ENCODE results near the gene SLC4A2.

Gene SLC4A2

DNA sequence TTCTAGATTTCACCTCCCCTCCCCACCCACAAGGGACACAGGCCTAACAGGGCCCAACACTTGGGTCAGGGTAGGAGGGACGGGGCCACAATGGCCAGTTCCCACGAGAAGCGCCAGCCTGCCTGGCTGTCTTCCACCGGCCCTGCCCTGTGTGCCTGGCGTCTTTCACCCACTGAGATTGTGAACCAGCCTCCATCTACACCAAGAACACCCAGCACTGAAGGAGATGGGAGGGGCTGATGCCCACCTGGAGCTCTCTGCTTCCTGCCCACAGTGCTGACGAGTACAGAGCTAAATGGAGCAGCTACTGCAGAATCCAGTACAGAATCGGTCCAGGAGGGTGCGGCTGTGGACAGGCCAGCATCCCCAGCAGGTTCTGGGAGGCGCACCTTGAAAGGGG, 13.4 kb upstream of the SLC4A2 start:
- DNase-seq (ENCODE audit: low read depth in 2 of 2) = no peak

DNA sequence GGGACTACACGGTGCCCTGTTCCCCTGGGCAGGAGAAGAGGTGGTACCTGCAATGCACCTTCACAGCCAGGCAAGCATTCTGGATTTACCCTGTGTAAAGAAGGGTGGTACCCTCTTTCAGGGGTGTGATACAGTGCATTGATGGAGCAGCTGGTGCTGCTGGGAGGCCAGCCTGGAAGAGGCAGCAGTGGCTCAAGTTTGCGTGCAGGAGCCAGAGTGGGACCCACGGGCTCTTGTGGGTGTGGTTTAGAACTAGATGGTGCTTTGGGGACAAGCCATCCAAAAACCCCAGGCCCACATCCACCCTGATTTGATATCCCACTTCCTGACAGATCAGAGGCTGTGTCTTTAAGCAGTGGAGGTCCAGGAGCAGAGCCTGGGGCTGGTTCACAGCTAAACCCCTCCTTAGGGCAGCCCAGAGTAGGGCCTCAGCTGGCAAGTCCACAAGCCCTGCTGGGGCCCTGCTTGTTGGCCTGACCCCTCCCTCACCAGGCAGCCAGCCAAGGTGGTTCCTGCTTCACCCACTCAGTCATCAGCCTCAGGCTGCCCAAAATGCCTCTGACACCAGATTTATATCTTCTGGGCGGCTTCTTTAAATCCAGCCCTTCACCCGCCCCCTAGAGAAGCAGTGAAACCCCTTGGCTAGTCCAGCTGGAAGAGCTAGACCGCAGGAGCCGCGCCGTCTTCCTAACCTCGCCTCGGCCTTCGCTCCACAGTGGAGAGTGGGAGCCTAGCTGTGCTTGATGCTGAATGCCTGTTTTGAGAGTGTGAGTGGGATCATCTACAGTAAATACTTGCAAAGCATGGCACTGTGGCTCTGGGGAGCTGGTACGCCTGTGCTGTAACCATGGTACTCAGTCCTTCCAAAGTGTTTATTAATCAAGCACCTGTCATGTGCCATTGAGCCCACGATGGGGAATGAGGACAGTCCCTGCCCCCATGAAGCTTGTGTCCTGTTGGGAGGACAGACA, 12.5 kb upstream of the SLC4A2 start:
- no peak for DNase-seq (ENCODE audit: low read depth in 2 of 2)

DNA sequence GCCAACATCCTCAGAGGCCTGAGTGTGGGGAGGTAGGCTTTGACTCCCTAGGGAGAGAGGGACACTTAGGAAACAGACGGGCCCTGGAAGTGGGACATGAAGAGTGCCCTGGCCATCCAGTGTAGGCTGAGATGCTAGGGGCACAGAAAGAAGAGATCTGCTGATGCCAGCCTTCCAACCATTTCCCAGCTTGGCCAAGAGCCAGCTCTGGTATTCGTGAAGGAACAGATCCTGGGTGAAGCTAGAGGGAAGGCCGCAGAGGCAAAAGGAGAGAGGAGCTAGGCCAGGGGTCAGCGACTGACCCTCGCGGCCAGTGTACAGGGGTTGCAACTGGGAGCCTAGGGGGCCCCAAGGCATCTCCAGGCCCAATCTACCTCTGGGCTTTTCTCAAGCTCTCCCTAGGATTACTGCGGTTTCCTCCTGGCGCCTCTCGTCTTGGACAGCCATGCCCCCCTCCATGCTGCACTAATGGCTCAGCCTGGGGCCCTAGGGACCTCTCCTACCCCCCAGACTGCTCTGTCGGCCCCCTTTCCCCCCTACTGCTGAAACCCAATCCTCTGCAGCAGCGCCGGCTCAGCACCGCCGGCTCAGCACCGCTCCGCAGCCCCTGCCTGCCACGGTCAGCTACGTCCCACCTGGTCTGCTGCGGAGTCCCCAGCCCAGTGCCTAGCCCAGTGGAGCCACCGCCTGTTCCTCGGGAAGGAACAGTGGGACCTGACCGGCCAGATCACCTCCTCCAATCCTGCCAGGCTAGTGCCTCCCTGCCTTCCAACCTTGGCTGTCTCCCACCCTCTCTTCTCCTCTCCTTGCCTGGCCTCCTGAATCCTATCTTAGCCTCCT, 11.2 kb upstream of the SLC4A2 start, which contains the start of gene ASIC3:
Gene ASIC3 (plus strand): TSS at position 556 of the 840 bp plus-strand sequence. CDS start 355 bp downstream, outside the sequence.
- DNase-seq (ENCODE audit: low read depth in 2 of 2) = no peak

DNA sequence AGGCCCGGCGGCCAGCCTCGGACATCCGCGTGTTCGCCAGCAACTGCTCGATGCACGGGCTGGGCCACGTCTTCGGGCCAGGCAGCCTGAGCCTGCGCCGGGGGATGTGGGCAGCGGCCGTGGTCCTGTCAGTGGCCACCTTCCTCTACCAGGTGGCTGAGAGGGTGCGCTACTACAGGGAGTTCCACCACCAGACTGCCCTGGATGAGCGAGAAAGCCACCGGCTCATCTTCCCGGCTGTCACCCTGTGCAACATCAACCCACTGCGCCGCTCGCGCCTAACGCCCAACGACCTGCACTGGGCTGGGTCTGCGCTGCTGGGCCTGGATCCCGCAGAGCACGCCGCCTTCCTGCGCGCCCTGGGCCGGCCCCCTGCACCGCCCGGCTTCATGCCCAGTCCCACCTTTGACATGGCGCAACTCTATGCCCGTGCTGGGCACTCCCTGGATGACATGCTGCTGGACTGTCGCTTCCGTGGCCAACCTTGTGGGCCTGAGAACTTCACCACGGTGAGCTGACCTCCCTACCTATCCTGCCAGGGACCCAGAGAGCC, 10.4 kb upstream of the SLC4A2 start:
- no peak for DNase-seq (ENCODE audit: low read depth in 2 of 2)

DNA sequence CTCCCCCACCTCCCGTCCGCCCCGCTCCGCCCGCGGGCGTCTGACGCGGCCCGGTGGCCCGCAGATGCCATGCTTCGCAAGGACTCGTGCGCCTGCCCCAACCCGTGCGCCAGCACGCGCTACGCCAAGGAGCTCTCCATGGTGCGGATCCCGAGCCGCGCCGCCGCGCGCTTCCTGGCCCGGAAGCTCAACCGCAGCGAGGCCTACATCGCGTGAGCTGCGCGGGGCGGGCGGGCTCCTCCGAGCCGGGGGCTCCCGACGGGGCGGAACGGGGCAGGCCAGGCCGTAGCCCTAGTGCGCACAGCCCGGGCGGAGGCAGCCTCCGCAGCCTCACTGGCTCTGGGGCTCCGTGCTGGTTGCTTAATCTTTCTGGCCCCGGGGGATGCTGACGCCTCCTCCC, 8.3 kb upstream of the SLC4A2 start:
- peak; percentile 29 to 30 for DNase-seq (ENCODE audit: low read depth in 2 of 2)

DNA sequence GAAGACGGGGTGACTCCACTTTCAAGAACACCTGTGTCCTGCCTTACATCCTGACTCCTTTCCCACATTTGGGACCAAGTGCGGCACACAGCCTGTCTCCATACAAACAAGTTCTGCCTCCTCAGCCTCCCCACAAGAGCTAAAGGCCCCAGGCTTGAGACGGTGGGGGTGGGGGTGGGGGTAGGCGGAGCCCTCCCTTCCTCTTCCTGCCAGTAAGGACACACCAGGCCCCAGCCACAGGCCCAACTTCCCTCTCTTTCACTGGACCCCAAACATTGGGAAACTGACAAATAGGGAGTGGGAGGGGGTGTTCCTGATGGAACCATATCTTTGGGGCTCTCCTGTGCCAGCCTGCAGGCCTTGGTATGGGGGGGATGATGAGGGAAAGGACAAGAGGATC, 6.3 kb upstream of the SLC4A2 start:
- no peak for DNase-seq (ENCODE audit: low read depth in 2 of 2)

DNA sequence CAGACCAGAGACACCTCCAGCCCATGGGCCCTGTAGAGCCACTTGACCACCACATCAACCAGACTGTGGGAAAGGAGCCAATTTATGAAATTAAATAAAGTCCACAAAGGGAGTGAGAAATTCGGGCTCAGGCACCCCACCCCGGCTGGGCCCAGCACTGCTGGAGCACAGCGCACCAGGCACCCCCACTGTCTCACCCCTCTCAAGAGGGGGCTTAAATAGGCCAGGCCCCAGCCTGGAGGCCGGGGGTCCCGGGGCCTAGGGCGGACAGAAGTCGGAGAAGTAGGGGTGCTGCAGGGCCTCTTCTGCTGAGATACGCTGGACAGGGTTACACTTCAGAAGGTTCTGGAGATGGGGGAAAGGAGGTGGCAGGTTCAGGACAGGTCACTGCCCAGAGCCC, 5.6 kb upstream of the SLC4A2 start:
- DNase-seq (ENCODE audit: low read depth in 2 of 2) = no peak

DNA sequence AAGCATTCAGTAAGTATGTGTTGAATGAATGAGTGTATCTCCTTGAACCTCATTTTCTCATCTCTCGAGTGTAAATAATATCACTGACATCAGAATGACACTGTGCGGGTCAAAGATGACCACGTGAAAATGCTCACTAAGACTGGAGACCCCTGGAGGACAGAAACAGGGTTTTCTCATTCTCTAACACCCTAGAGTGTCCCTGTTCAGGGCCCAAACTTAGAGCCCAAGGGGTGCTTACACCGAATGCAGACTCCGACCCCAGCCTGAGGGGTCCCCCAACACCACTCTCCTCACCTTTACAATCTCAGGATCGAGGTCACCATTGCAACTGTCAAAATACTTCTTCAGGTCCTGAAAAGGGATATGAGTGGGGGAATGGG, 3.1 kb upstream of the SLC4A2 start:
- DNase-seq (ENCODE audit: low read depth in 2 of 2) = no peak

DNA sequence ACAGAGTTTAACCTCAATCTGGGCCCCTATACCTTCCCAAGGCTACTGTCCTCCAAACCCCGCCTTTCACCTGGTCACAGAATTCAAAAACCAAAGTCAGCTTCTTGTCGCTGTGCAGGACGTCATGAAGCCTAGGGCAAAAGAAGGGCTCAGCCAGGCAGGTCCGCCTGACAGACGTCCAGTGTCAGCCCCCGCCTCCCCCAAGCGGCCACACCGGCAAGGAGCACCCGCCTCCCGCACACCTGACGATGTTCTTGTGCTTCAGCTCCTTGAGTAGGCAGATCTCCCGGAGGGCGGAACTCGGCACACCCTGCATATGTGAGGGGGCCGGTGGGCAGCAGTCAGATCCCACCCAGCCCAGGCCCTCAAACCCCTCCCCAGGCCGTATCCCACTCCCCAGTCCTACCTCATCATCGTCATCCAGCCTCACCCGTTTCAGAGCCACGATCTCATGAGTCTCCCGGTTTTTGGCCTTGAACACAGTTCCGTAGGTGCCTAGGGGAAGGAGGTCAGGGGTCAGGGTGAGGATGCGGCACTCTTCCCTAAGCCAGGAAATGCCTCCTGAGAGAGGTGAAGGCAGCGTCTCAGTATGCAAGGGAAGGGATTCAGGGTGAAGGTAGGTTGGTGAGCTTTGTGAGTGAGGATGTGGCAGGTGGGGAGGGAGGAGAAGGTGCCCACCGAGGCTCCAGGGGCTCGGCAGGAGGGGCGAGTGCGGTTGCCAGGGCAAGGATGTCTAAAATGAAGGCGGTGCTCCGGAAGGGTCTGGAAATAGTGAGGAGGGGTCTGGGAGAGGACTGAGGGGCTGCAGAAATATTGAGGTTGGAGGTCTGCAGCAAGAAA, 2.5 kb upstream of the SLC4A2 start:
- no peak for DNase-seq (ENCODE audit: low read depth in 2 of 2)

DNA sequence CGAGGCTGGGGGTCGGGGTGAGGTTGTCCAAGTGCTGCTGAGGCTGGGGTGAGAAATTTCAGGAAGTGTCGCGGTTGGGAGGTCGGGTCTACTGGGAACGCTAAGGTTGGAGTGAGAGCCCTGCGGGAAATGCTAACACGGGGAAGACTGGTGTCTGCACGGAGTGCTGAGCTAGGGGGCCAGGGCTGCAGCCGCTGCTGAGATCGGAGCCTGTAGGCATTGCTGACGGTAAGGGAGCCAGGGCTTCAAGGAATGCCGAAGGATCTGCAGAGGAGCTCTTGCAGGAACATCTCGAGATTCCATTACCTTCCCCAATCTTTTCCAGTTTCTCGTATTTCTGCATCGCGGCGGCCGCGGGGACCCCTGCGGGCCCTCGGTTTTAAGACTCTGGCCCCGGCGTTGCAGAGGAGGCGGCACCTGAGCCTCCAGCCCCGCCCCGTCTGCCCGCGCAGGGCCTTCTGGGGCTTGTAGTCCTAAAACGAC, 1.8 kb upstream of the SLC4A2 start, which contains the start of gene CDK5:
Gene CDK5 (minus strand): TSS at position 392 of the 483 bp plus-strand sequence. CDS start 49 bp downstream, at position 343.
- DNase-seq (ENCODE audit: low read depth in 2 of 2) = no peak

DNA sequence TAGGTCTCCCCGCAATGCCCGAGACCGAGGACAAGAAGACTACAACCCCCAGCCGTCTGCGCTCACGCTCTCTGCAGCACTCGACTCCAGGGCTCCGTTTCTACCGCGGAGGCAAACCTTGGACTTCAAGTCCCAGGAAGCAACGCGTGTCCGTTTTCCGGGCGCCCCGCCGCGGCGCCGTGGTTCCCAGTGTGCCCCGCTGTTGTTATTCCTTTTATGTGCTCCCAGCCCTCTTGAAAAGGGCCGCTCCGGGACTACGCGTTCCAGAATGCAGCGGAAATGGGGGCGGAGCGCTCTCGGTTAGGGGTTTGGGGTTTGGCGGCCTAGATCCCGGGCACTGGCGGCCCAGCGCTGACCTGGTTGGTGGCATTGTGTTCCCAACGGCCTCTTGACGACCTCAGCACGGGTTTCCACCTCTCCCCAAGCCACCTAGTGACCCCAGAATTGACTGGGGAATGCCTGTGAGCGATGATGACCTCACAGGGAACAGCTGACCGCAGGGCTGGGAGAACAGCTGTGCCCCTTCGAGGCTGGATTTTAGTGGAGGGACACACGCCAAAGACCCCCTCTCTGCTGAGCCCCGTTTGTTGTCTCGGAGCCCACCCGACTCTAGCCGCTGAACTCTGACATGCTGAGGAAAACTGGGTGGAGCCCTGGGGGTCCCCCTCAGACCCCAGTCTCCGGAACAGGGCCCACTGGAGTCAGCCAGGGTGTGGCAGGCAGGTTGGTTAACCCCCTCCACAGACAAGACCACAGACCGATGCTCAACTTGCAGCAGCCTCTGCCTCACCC, 1.2 kb upstream of the SLC4A2 start:
- DNase-seq (ENCODE audit: low read depth in 2 of 2) = peak; percentile 93 to 94

DNA sequence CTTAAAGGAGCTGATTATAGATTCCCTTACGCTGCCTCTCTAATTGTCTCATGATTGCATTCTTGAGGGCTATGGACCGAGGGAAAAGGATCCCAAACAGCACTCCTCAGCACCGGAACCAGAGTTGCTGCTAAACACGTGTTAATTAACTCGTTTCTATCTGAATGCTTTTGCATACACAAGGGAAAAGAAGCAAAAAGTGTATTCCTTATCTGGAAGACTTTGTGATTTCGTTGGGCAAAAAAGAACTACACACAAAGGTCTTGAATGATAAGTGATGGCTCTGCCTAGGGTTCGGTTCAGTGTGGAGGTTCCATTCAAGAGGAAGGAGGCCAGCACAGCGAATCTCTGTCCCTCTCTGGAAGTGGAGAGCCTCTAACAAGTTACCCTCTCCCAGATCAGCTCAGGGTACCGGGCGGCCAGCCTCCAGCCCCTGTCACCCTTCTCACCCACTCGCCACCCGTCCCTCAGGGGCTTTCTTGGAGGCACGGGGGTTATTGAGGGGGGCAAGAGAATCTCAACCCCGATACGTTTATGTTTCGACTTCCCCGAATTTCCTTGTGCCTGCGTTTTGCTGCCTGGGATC, 515 bp upstream of the SLC4A2 start:
- DNase-seq (ENCODE audit: low read depth in 2 of 2) = no peak

DNA sequence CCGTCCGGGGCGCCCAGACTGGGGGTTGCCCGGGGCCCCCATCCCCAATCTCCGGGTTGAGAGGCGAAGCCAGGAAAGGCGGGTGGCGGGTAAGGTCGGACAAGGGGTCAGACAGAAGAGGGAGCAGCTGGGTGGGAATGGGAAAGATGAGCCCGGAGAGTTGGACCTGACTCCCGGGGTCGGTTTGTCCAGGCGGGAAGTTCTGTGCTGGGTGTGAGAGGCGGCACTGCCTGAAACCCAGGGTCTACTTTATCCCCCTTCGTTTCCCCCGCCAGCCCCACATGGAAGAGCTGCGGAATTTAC, 675 bp downstream of the SLC4A2 start:
- DNase-seq (ENCODE audit: low read depth in 2 of 2) = no peak

DNA sequence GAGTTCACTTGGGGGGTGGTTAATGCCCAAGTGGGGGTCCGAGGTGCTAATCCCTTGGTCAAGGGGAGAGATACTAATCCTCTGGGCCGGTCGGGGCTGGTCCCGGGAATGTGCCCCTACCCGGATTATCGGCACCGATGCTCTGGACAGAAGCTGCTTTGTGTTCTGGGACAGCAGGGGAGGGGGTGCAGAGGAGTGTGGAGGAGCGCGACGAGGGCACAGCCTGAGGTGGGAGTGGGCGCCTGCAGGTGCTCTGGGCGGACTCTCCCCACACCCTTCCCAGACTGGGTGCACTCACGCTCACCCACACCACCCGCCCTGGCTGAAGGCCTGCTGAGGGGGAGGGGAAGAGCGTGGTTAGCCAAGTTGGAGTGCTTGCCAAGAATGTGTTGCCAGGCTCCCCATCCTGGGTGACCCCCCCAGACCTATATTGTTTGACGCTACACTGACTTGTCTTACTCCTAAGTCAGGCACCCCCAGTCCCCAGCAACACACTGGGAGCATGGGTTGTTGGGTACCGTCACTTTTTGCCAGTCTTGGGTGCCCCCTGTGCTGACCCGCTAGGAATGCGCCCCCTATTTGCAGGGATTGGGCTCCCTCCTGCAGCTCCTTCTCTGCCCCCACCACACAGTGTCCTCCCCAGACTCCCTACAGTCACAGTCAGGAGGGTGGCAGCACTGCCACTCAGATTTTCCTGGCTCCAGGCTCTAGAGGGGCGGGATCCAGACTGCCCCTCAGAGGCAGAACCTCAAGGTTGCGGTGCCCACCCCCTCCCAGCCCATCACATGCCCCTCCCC, 1.2 kb downstream of the SLC4A2 start:
- no peak for DNase-seq (ENCODE audit: low read depth in 2 of 2)

DNA sequence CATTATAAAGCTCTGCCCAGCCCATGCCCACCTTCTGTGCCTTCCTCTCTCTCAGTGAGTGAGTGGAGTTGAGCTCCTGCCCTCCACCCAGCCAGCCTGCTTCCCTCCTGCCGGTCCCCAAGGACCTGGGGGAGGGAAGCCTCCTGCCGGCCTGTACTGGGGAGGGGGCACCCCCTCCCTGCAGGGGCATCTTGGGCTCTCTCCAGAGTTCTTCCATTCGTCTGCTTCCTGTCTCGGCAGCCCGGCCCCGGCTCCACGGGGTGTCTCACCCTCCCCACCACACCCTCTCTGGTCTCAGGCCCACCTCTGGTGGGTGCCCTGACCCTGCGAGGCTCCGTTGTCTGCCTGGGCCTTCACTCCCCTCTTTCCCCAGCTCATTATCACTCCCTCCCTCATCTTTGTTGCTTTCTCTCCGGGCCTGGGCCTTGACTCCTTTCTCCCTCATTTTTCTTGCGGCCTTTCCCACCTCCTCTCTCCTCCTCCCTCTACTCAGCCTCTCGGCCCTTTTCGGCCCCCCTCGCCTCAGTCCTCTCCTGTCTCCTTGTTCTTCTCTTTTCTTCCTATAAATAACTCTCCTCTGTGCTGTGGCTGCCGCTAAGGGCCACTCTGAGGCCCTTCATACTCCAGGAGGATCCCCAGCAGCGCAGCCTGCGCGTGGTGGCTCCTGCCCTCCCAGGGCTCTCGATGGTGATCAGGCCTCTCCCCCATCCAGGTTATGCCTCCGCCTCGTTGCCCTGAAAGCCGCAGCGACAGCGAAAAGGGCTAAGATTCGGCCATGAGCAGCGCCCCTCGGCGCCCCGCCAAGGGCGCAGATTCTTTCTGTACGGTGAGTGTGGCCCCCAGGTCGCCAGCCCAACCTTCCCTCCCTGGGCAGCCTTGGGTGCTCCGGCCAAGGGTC, 2.1 kb downstream of the SLC4A2 start:
- DNase-seq (ENCODE audit: low read depth in 2 of 2) = no peak

DNA sequence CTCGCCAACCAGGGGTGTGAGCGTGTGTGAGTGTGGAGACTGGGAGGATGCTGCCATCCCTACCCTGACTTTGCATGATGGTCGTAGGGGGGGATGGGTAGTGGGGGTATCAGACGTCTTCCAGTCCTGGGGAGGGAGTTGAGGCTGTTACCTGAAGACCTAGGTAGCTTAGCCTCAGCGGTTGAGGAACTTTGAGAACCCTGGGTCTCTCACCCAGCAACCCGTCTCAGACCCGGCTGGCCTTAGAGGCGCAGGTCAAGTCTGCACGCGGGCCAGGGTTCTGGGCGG, 2.7 kb downstream of the SLC4A2 start:
- DNase-seq (ENCODE audit: low read depth in 2 of 2) = no peak

DNA sequence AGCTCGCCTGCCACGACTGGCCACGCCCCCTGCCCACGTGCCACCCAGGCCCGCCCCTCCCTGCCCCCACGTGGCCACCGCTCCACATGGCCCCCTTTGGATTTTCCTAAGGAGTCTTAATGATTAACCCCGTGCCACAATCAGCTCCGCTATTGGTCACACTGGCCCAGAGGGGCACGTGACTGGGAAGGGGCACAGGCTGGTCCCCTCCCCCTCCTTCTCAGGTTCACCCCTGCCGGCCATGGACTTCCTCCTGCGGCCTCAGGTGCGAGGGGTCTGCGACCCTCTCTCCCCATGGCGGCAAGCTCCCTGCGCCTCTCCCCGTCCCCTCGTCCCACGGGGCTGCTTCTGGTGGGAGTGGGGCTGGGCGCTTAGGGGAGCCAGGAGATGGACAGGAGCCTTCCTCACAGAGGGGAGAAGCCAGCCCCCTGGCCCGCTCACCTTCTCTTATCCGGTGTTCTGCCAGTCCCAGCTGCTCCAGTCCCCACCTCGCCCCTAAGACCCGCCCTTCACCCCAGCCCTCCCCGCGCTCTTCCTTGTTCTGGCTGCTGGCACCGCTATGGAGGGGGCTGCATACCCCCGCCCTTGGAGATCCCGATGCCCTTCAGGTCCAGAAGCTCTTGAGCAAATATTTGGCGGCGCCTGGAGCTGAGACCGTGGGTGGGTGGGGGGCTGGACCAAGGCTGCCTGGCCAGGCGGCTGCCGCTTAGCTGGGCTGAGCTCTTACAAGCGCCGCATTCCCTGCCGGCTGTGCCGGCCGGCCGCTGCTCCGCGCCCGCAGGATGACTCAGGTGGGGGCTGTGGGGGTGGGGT, 3.2 kb downstream of the SLC4A2 start:
- DNase-seq (ENCODE audit: low read depth in 2 of 2) = no peak

DNA sequence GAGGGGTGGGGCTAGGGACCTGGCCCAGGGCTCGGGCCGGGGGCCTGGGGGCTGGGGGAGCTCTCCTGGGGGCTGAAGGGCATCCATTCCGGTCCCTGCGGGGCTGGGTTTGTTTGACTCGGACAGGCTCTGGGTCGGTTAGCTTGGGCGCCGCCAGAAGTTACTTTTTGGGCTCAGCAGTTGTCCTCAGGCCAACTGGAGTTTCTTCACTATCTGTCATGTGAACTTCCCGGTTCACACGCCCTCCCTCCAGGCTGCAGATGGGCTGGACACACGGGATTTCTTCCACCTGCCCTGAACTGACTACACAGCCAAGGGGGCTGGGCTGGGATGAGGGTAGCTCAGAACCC, 3.8 kb downstream of the SLC4A2 start:
- no peak for DNase-seq (ENCODE audit: low read depth in 2 of 2)

Data from stimulated activated CD4-positive, alpha-beta T cell treated with anti-CD3 and anti-CD28 coated beads, Interleukin-12 subunit alpha, Interleukin-12 subunit beta, amount 100 ng/mL, for 24 hours (primary cell).